Activated CD8-positive, alpha-beta memory T cell treated with anti-CD3 and anti-CD28 coated beads, Interleukin-2, amount 50 U/mL, for 1 hour (primary cell): Measurements from ENCODE around the gene DEAF1.

Experiments
- DNase-seq: peaks from one replicate; pipeline ENCODE4 v3.0.0-alpha.2; 2020; ENCODE audit errors: extremely low read depth

DEAF1 gene

GRCh38 chr11:643849-644738, 50.9 kb downstream of the DEAF1 start:
- no peak for DNase-seq

GRCh38 chr11:643366-643765, 51.7 kb downstream of the DEAF1 start:
- no peak for DNase-seq

- DNase-seq: no peak
Observed at GRCh38 chr11:641806-642370, 53.1 kb downstream of the DEAF1 start.

- DNase-seq: no peak
Observed at GRCh38 chr11:640021-640706, 54.9 kb downstream of the DEAF1 start.

GRCh38 chr11:639332-639955, 55.6 kb downstream of the DEAF1 start:
- no peak for DNase-seq

GRCh38 chr11:638631-639331, 56.2 kb downstream of the DEAF1 start:
- DNase-seq: no peak

GRCh38 chr11:637593-638521, 57.2 kb downstream of the DEAF1 start:
- DNase-seq: no peak

- no peak for DNase-seq
Observed at GRCh38 chr11:637333-637592, 57.8 kb downstream of the DEAF1 start.

GRCh38 chr11:636511-637332, 58.3 kb downstream of the DEAF1 start, which contains the start of gene DRD4:
Gene DRD4 (plus strand): TSS chr11:637269. CDS start chr11:637305, 36 bp downstream.
- no peak for DNase-seq

GRCh38 chr11:635945-636510, 59.0 kb downstream of the DEAF1 start:
- DNase-seq: no peak

GRCh38 chr11:630871-631270, 64.2 kb downstream of the DEAF1 start:
- no peak for DNase-seq

GRCh38 chr11:629237-629583, 65.8 kb downstream of the DEAF1 start:
- DNase-seq: no peak

GRCh38 chr11:628056-628455, 67.0 kb downstream of the DEAF1 start:
- no peak for DNase-seq

- no peak for DNase-seq
Observed at GRCh38 chr11:627308-627576, 67.8 kb downstream of the DEAF1 start.

GRCh38 chr11:626475-627307, 68.3 kb downstream of the DEAF1 start, which contains the start of gene SCT:
Gene SCT (minus strand): TSS chr11:627181. CDS start chr11:627143, 38 bp downstream.
- no peak for DNase-seq

GRCh38 chr11:625636-626268, 69.3 kb downstream of the DEAF1 start:
- no peak for DNase-seq

GRCh38 chr11:624705-625635, 70.1 kb downstream of the DEAF1 start, which contains the start of gene CDHR5:
Gene CDHR5 (minus strand): TSS chr11:624955. CDS start chr11:624902, 53 bp downstream.
- DNase-seq: no peak
